Colonic mucosa (tissue), 4 donors: ENCODE results near the gene PTRH2. TPM values are rescaled to one million over a fixed set of nuclear protein-coding genes. Genes with fewer than 3 reads are reported as not detected.

Experiments
- DNase-seq: peaks from one replicate; pipeline ENCODE4 v3.0.0-alpha.2; 2020
- H3K27ac ChIP-seq: fragments of 200-600 bp; one replicate; pipeline ENCODE4 v1.8.0; 2021
- H3K27me3 ChIP-seq: fragments of 200-600 bp; one replicate; pipeline ENCODE4 v1.8.0; 2021
- H3K36me3 ChIP-seq: fragments of 200-600 bp; one replicate; pipeline ENCODE4 v1.8.0; 2021
- H3K4me1 ChIP-seq: fragments of 200-600 bp; one replicate; pipeline ENCODE4 v1.8.0; 2021; ENCODE audit warnings: mild to moderate bottlenecking
- H3K4me3 ChIP-seq: fragments of 200-600 bp; one replicate; pipeline ENCODE4 v1.8.0; 2021
- H3K9ac ChIP-seq, 2 donors: one replicate each; pipeline ENCODE4 v1.7.0; 2013; ENCODE audit warnings: control low read depth in 2 of 2, low read depth in 2 of 2, low read length in 2 of 2
- H3K9me3 ChIP-seq: fragments of 200-600 bp; one replicate; pipeline ENCODE4 v1.8.0; 2021
- CTCF ChIP-seq: fragments of 200-600 bp; IDR thresholded peaks from one replicate; pipeline ENCODE4 v1.8.0; 2022; ENCODE audit warnings: antibody characterized with exemption, mild to moderate bottlenecking
- intact Hi-C: fragments of 100-400 bp; cut with DNase I; formaldehyde crosslinking; loops from one replicate; pipeline ENCODE4 v1.14.1; 2022
- total RNA-seq, 2 donors: library from RNA; stranded (reverse); fragmentation: NEBNext Ultra II Directional in 1 of 2; extraction: Animal tissue kit (Norgen Biotek cat#: 25700) in 1 of 2; gene quantifications; one replicate each; pipeline ENCODE4 v1.2.1, GENCODE V29; 2021
- donor health status: healthy.
- donor health status: DM: no; HTN: no; CAD: no.
- donor health status: DM: no; HTN: no; CAD: no.

The PTRH2 gene
- total RNA-seq, 2 donors from 2014 or later, result 20.1 to 21.1 TPM

GRCh38 chr17:59675231-59675630, 32.0 kb downstream of the PTRH2 start:
- Histone ChIP-seq H3K9ac (no peak overlapping the region), H3K9me3 (no peaks in the 10 kb centered on the region), H3K36me3 (peaks cover 7% of the 10 kb centered on the region), H3K27me3 (no peaks in the 10 kb centered on the region), H3K4me1 (peaks cover 12% of the 10 kb centered on the region), H3K4me3 (no peak overlapping the region), H3K27ac (no peak overlapping the region)
- intact Hi-C loops, result no loop called here
- no peak for TF ChIP-seq CTCF
- no peak for DNase-seq

- no peak overlapping the region for H3K4me3 ChIP-seq
- intact Hi-C loops, result no loop called here
- peaks cover 17% of the 10 kb centered on the region for H3K4me1 ChIP-seq
- no peaks in the 10 kb centered on the region for H3K27me3 ChIP-seq
- H3K9me3 ChIP-seq, result no peaks in the 10 kb centered on the region
- peak overlapping the region; percentile 76 for H3K27ac ChIP-seq
- H3K36me3 ChIP-seq, result no peaks in the 10 kb centered on the region
- no peak for TF ChIP-seq CTCF
- DNase-seq, result no peak
- H3K9ac ChIP-seq, result peak overlapping the region in 1 of 2 donors; percentile 51
Measured at GRCh38 chr17:59671386-59671785, 35.8 kb downstream of the PTRH2 start.

- intact Hi-C loops, result no loop called here
- Histone ChIP-seq H3K27ac (peak overlapping the region; percentile 76), H3K36me3 (peaks cover 1% of the 10 kb centered on the region)
Measured at GRCh38 chr17:59669944-59670343, 37.3 kb downstream of the PTRH2 start.

GRCh38 chr17:59669411-59669810, 37.8 kb downstream of the PTRH2 start:
- peaks cover 6% of the 10 kb centered on the region for H3K36me3 ChIP-seq
- DNase-seq, result no peak

More at GRCh38 chr17:59669944-59670343, 37.3 kb downstream of the PTRH2 start:
- no peak for DNase-seq
- Histone ChIP-seq H3K4me1 (peaks cover 17% of the 10 kb centered on the region), H3K27me3 (no peaks in the 10 kb centered on the region), H3K9me3 (no peaks in the 10 kb centered on the region), H3K4me3 (no peak overlapping the region), H3K9ac (peak overlapping the region in 1 of 2 donors; percentile 28)
- TF ChIP-seq CTCF, result no peak

GRCh38 chr17:59668816-59669215, 38.4 kb downstream of the PTRH2 start:
- intact Hi-C loops, result no loop called here
- no peaks in the 10 kb centered on the region for H3K27me3 ChIP-seq
- peaks cover 17% of the 10 kb centered on the region for H3K4me1 ChIP-seq
- TF ChIP-seq CTCF, result no peak
- peak overlapping the region; percentile 76 for H3K27ac ChIP-seq
- H3K9ac ChIP-seq, result peak overlapping the region in 1 of 2 donors; percentile 34
- no peak for DNase-seq
- peaks cover 9% of the 10 kb centered on the region for H3K36me3 ChIP-seq
- no peak overlapping the region for H3K4me3 ChIP-seq
- H3K9me3 ChIP-seq, result no peaks in the 10 kb centered on the region

More at GRCh38 chr17:59669411-59669810, 37.8 kb downstream of the PTRH2 start:
- intact Hi-C loops, result no loop called here
- TF ChIP-seq CTCF, result no peak
- Histone ChIP-seq H3K9ac (no peak overlapping the region), H3K4me3 (no peak overlapping the region), H3K9me3 (no peaks in the 10 kb centered on the region), H3K27me3 (no peaks in the 10 kb centered on the region), H3K27ac (peak overlapping the region; percentile 76), H3K4me1 (peaks cover 17% of the 10 kb centered on the region)
